HCEC 1CT (cell line): ENCODE data around the gene CDC23.
A peak's percentile ranks its signal among the peaks of the same experiment; 100 is the strongest.
"Not testable (repeated sequence)": the region's sequence is repeated elsewhere in the genome, so short reads cannot be mapped to it uniquely, and the experiment has no call there.

ENCODE experiments used
- DNase-seq: peaks from one replicate; pipeline ENCODE4 v3.0.0-alpha.2; 2017

Gene CDC23

DNA sequence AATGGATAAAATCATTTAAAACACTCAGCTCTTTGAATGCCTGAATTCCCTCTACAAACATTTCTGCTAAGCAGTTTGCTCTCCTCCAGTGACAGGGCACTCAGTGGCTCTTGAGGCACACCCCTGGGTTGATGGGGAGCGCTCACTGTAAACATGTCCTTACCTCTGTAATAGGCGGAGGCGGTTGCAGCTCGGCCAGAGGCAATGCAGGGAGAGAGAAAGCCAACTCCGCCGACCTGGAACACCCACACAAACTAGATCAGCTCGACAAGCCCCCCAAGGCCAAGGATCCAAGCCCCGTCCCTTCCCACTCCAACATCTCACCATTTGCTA is 329 bp downstream of the CDC23 start:
- DNase-seq: no peak

DNA sequence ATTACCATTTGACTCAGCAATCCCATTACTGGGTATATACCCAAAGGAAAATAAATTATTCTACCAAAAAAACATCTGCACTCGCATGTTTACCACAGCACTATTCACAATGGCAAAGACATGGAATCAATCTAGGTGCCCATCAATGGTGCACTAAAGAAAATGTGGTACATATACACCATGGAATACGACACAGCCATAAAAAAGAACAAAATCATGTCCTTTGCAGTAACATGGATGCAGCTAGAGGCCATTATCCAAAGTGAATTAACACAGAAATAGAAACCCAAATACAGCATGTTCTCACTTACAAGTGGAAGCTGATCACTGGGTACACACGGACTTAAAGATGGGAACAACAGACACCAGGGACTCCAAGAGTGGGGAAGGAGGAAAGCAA is 2.1 kb downstream of the CDC23 start:
- no peak for DNase-seq

- not testable (repeated sequence) for DNase-seq
Observed at GRCh38 chr5:138193859-138194258, 19.3 kb downstream of the CDC23 start.

- no peak for DNase-seq
Observed at GRCh38 chr5:138192826-138193225, 20.3 kb downstream of the CDC23 start.

- no peak for DNase-seq
Observed at GRCh38 chr5:138188626-138189025, 24.5 kb downstream of the CDC23 start.

- no peak for DNase-seq
Observed at GRCh38 chr5:138186002-138186447, 27.1 kb downstream of the CDC23 start.

DNA sequence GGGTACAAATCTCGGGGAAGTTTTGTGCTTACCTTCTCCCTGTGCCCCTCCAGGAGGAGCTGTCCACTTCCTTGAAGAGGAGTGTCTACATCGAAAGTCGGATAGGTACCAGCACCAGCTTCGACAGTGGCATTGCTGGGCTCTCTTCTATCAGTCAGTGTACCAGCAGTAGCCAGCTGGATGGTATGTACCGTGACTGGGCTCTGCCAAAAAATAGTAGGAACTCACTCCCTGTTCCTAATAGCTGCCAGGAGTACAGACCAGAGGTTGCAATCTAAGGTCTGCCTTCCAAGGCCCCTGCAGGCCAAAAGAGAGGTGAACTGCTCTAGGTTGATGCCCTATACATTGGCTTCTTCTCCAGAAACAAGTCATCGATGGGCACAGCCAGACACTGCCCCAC is 30.3 kb downstream of the CDC23 start:
- no peak for DNase-seq

- no peak for DNase-seq
Observed at GRCh38 chr5:138180841-138181240, 32.3 kb downstream of the CDC23 start.

DNA sequence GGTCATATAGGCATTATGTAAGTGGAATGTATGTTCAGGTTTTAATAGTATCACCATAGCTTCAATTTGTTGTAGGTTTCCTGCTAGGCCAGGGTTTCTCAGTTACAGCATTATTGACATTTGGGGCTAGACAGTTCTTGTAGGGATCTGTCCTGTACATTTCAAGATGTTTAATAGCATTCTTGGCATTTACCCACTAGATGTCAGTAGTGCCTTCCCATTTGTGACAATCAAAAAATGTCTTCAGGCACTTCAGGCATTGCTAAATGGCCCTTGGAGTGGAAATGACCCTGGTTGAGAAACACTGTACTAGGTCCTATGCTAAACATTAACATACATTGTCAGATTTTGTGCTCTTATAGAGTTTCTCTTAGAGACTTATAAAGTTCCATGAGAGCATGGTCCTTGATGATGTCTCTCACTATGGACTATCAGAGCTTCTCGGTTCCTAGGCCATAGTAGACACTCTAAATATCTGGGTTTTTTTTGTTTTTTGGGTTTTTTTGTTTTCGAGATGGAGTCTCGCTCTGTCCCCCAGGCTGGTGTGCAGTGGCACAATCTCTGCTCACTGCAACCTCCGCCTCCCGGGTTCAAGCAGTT is 32.8 kb downstream of the CDC23 start:
- peak; percentile 72 for DNase-seq

DNA sequence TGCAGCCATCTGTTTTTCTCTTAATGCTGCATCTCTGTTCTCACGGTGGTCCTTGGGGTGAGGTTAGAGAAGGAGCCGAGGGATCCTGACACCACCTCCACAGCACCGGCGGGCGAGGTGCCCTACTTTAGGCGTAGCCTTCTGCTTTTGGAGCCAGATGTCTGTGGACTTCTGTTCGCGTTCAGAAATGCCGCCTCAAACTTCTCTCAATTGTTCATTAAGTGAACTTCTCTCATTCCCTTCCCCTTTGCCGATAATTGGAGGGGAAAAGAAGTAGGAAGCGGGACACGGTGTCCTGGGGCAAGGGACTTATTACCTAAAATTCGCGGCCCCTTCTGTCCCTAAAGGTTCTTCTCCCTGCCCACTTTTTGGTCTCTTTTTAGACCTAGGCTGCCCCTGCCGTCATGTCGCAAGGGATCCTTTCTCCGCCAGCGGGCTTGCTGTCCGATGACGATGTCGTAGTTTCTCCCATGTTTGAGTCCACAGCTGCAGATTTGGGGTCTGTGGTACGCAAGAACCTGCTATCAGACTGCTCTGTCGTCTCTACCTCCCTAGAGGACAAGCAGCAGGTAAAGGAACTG is 33.8 kb downstream of the CDC23 start:
- DNase-seq: no peak

DNA sequence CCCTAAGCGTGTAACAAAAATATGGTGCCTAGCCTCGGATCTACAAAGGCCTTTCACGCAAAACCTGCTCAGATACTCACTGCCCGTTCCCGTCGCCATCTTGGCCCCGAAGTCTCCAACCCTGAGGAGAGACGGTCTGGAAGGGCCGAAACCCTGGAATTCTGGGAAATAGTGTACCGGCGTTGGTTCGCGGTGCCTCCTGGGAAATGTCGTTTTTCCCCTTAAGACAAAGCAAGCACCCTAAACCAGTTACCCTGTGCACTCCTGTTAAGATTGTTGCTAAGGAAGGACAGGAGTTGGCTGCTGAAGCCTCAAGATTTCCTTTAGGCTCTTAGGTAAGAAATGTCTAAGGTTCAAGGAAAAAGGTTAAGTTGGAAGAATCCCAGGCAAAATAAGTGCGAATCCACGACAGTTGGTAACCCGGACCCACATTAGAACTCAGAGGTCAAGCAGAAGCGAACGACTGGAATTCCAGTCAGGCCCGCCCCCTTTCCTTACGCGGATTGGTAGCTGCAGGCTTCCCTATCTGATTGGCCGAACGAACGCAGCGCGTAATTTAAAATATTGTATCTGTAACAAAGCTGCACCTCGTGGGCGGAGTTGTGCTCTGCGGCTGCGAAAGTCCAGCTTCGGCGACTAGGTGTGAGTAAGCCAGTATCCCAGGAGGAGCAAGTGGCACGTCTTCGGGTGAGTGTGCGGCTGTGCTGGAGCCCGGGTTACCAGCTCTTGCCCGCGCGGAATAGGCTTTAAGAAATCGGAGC is 34.4 kb downstream of the CDC23 start, which contains the start of the genes BRD8 and KIF20A:
Gene BRD8, minus strand, starts transcription at position 115 of the 761 bp plus-strand sequence. Its CDS starts 16 bp downstream, at position 99.
Gene KIF20A, plus strand, starts transcription at position 597 of the 761 bp plus-strand sequence. CDS start 569 bp downstream, outside the sequence.
- DNase-seq: peak; percentile 98

DNA sequence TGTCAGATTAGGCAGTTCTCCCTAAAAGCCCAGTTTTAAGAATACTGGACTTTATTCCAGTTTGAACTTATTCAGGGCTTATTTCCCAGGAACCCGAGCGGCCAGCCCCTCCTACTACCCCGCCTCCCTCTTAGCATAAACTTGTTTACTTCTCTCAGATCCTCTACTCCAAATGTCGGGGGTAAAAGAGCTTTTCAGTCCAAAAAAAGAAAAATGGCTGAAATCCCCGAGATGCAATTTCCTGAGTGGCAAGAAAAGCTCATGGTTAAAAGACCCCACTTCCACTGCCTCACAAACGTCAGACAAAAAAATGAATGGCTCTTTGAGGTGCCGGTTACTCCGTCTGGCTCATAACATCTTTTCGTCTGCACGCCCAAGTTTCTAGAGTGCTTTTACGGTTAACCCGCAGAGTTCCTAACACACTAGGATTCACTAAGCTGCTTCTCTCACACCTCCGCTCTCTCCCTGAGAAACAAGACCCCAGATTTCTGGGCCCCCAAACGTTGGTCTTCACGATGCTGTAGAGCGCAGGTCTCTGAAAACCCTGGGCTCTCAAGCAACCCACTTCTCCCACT is 35.1 kb downstream of the CDC23 start:
- DNase-seq: peak; percentile 31

DNA sequence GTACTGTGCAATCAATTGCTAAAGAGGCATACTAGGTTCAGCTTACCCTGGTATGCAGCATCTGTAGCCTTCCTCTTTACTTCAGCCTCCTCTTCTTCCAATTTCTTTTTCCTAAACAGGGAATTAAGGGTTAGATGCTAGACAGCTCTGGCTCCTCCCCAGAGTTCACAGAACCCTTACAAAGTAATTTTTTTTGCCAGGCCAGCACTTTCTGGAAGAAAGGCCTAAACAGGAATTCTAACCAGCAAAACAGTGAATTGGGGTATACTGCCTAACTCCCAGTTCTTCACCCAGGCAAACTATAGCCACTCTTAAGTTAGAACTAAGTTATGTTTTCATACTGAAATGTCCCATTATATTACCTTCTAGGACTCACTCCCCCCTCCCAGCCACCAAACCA is 42.8 kb downstream of the CDC23 start:
- no peak for DNase-seq

DNA sequence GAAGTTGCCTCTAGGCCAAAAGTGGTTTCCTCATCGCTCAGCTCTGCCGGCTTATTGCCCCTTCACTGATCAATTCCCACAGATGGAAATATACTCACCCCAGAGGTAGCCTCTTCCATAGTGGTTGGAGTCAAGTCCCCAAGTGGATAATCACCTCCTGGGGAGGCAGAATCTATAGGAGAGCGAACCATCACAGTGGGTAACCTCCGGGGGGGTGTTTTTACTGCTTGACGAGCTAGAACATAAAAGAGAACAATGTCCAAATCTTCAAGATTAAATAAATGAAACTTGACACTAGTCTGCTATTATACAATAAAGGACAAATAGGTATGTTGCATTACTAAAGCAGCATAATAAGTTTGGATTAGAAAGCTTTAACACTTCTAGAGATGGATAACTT is 44.0 kb downstream of the CDC23 start:
- no peak for DNase-seq

GRCh38 chr5:138163721-138164120 is 49.4 kb downstream of the CDC23 start:
- no peak for DNase-seq

GRCh38 chr5:138160706-138161105 is 52.4 kb downstream of the CDC23 start:
- DNase-seq: no peak

DNA sequence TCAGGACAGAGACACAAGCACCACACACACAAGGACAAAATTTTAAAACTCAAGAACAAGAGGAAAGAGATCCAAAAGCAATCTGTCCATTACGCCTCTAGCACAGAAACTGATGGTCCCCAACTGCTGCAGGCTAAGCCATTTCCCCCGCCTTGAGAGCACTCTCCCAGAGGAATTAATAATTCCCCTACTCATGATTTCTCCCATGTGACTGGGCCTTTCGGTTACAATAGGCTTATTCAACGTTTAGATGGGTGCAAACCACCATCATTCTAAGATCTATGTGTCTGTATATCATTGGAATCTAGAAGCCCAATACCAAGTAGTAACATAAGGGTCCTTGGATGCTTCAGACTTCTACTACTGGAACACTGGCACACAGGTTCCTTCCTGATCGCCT is 53.5 kb downstream of the CDC23 start:
- DNase-seq: no peak

GRCh38 chr5:138157626-138158025 is 55.5 kb downstream of the CDC23 start:
- no peak for DNase-seq

- not testable (repeated sequence) for DNase-seq
Observed at GRCh38 chr5:138155977-138156376, 57.1 kb downstream of the CDC23 start.

DNA sequence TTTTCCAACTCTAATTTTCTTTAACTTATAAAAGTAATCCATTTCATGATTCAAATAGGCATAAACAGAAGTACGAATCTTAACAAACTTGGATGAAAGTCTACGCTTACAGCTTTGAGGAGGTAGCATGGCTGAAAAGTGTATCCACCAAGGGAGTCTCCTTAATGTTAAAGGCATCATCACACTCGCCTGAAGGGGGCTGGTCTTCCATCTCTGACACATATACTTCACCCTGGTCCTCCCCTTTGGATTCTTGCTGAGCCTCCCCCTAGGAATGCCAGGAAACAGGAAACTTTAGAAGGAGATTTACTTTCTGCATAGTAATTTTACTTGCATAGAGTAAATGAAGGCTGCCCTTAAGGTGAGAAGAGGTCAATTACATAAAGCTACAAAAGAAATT is 63.6 kb downstream of the CDC23 start:
- DNase-seq: peak; percentile 32

- peak; percentile 76 for DNase-seq
Observed at GRCh38 chr5:138148811-138149210, 64.3 kb downstream of the CDC23 start.

GRCh38 chr5:138143578-138143977 is 69.5 kb downstream of the CDC23 start:
- not testable (repeated sequence) for DNase-seq

DNA sequence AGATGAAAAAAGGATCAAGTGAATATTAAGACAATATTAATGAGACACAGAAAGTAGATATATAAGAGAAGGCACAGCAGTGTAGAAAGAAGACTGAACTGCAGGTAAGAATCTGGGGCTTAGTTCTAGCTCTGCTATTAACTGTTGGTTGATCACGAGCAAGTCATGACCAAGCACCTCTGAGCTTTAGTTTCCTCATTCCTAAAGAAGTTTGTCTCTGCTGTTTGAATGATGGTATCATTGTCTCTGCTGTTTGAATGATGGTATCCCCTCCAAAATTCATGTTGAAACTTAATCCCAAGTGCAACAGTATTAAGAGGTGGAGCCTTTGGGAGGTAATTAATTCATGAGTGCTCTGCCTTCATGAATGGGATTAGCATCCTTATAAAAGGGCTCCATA is 71.4 kb downstream of the CDC23 start:
- DNase-seq: no peak

- no peak for DNase-seq
Observed at GRCh38 chr5:138140268-138140667, 72.9 kb downstream of the CDC23 start.
